Liver (tissue), 9 donors: Measurements from ENCODE around the gene PNMT. TPM values are rescaled to one million over a fixed set of nuclear protein-coding genes. Genes with fewer than 3 reads are reported as not detected.

Experiments used
- DNase-seq: peaks from one replicate; pipeline ENCODE4 v3.0.0-alpha.2; 2017; ENCODE audit warnings: low spot score
- H3K27ac ChIP-seq, 2 donors: one replicate each; pipeline ENCODE4 v1.7.0; 2013; ENCODE audit warnings: inconsistent platforms in 2 of 2, low read length in 2 of 2, control low read depth in 1 of 2, low read depth in 1 of 2, mild to moderate bottlenecking in 1 of 2
- H3K27me3 ChIP-seq, 4 donors: one replicate each; pipeline versions ENCODE4 v1.6.1 to v1.7.0; 2013; ENCODE audit warnings: low read length in 3 of 4, inconsistent platforms in 1 of 4, mild to moderate bottlenecking in 1 of 4, moderate library complexity in 1 of 4; ENCODE audit not compliant: control insufficient read depth in 4 of 4, insufficient read depth in 4 of 4
- H3K36me3 ChIP-seq, 4 donors: one replicate each; pipeline versions ENCODE4 v1.6.1 to v1.7.0; 2013; ENCODE audit warnings: low read length in 3 of 4, mild to moderate bottlenecking in 3 of 4, low read depth in 1 of 4, moderate library complexity in 1 of 4; ENCODE audit not compliant: control insufficient read depth in 4 of 4, insufficient read depth in 3 of 4
- H3K4me1 ChIP-seq, 4 donors: one replicate each; pipeline versions ENCODE4 v1.6.1 to v1.7.0; 2013; ENCODE audit warnings: low read length in 3 of 4, mild to moderate bottlenecking in 3 of 4, moderate library complexity in 1 of 4; ENCODE audit not compliant: control insufficient read depth in 4 of 4, insufficient read depth in 4 of 4
- H3K4me3 ChIP-seq, 3 donors: one replicate each; pipeline versions ENCODE4 v1.6.1 to v1.7.0; 2013; ENCODE audit warnings: low read length in 3 of 3, control low read depth in 1 of 3, low read depth in 1 of 3, mild to moderate bottlenecking in 1 of 3
- H3K9ac ChIP-seq, 2 donors: one replicate each; pipeline ENCODE4 v1.7.0; 2013; ENCODE audit warnings: low read length in 2 of 2, mild to moderate bottlenecking in 2 of 2, moderate library complexity in 2 of 2, control low read depth in 1 of 2, low read depth in 1 of 2
- H3K9me3 ChIP-seq, 4 donors: one replicate each; pipeline versions ENCODE4 v1.6.1 to v1.7.0; 2013; ENCODE audit warnings: low read length in 3 of 4; ENCODE audit not compliant: control insufficient read depth in 4 of 4
- ATF3 ChIP-seq: IDR thresholded peaks from 2 replicates; pipeline ENCODE4 v1.6.1; 2016; ENCODE audit warnings: antibody characterized with exemption
- CTCF ChIP-seq: fragments of 150-350 bp; IDR thresholded peaks from 2 replicates; pipeline ENCODE4 v1.5.1; 2017; ENCODE audit warnings: improper control_type of control experiment, low read depth, low read length; ENCODE audit not compliant: missing input control
- EGR1 ChIP-seq, 2 donors: IDR thresholded peaks; 2 replicates each; pipeline ENCODE4 v1.6.1; 2016 to 2018; ENCODE audit warnings: antibody characterized with exemption in 2 of 2, low read depth in 2 of 2
- FOXA1 ChIP-seq: IDR thresholded peaks from 2 replicates; pipeline ENCODE4 v1.6.1; 2016; ENCODE audit warnings: antibody characterized with exemption
- FOXA2 ChIP-seq: IDR thresholded peaks from 2 replicates; pipeline ENCODE4 v1.6.1; 2016; ENCODE audit warnings: antibody characterized with exemption
- GABPA ChIP-seq, 2 donors: IDR thresholded peaks in 1 of 2; conservative IDR thresholded peaks in 1 of 2; 2 replicates each; pipeline ENCODE4 v1.6.1; 2016; ENCODE audit warnings: antibody characterized with exemption in 2 of 2, mild to moderate bottlenecking in 1 of 2, moderate library complexity in 1 of 2
- HNF4A ChIP-seq, 2 donors: conservative IDR thresholded peaks; 2 replicates each; pipeline ENCODE4 v1.6.1; 2016; ENCODE audit warnings: antibody characterized with exemption in 2 of 2, mild to moderate bottlenecking in 2 of 2
- HNF4G ChIP-seq: IDR thresholded peaks from 2 replicates; pipeline ENCODE4 v1.6.1; 2016; ENCODE audit warnings: antibody characterized with exemption
- JUND ChIP-seq, 2 donors: IDR thresholded peaks; 2 replicates each; pipeline ENCODE4 v1.6.1; 2016; ENCODE audit warnings: antibody characterized with exemption in 2 of 2
- MAX ChIP-seq: IDR thresholded peaks from 2 replicates; pipeline ENCODE4 v1.6.1; 2016; ENCODE audit warnings: antibody characterized with exemption
- NR2F2 ChIP-seq: IDR thresholded peaks from 2 replicates; pipeline ENCODE4 v1.6.1; 2016; ENCODE audit warnings: antibody characterized with exemption
- RAD21 ChIP-seq, 2 donors: IDR thresholded peaks; 2 replicates each; pipeline ENCODE4 v1.6.1; 2016; ENCODE audit warnings: antibody characterized with exemption in 2 of 2, mild to moderate bottlenecking in 2 of 2
- REST ChIP-seq: IDR thresholded peaks from 2 replicates; pipeline ENCODE4 v1.6.1; 2016; ENCODE audit warnings: antibody characterized with exemption, mild to moderate bottlenecking
- RXRA ChIP-seq, 2 donors: IDR thresholded peaks; 2 replicates each; pipeline ENCODE4 v1.6.1; 2017 to 2018; ENCODE audit warnings: antibody characterized with exemption in 2 of 2, mild to moderate bottlenecking in 1 of 2
- SP1 ChIP-seq: IDR thresholded peaks from 2 replicates; pipeline ENCODE4 v1.6.1; 2018; ENCODE audit warnings: antibody characterized with exemption, mild to moderate bottlenecking
- TAF1 ChIP-seq: conservative IDR thresholded peaks from 2 replicates; pipeline ENCODE4 v1.6.1; 2016; ENCODE audit warnings: antibody characterized with exemption, mild to moderate bottlenecking
- YY1 ChIP-seq: IDR thresholded peaks from 2 replicates; pipeline ENCODE4 v1.6.1; 2016; ENCODE audit warnings: antibody characterized with exemption, mild to moderate bottlenecking
- ZBTB33 ChIP-seq: IDR thresholded peaks from 2 replicates; pipeline ENCODE4 v1.6.1; 2016; ENCODE audit warnings: antibody characterized with exemption
- WGBS: extraction: QIAGEN DNeasy Blood & Tissue Kit; methylation state at CpG from one replicate; pipeline ENCODE4 v1.1.7; 2013; 5-methylcytosine and 5-hydroxymethylcytosine counted together
- polyA plus RNA-seq, 2 donors: library from polyadenylated mRNA; stranded (reverse) in 1 of 2; unstranded in 1 of 2; fragments of 200-250 nt in 1 of 2; fragments of >200 nt in 1 of 2; fragmentation: Nextera tagmentation in 1 of 2; extraction: Ambion mirVana in 1 of 2; gene quantifications; one replicate each; pipeline versions ENCODE4 v1.2.1 to v1.2.3, GENCODE V29; 2013 to 2015
- total RNA-seq, 2 donors: library from RNA; depleted of rRNA; stranded (reverse); fragments of >200 nt; gene quantifications; one replicate each; pipeline ENCODE4 v1.2.3, GENCODE V29; 2014
- donor health status: healthy.
- donor health status: healthy.
- donor health status: healthy.
- donor health status: healthy.
- donor health status: healthy.

PNMT gene
- total and polyA plus RNA-seq, 4 donors = 0.20 to 8.6 (median 0.26) TPM; not detected in 1

- WGBS = 68% methylated on average over 15 of the region's 15 CpGs
- no peak for DNase-seq
- H3K4me1 ChIP-seq = peaks cover 11 to 44% (median 34%) of the 10 kb centered on the region in 4 donors
- H3K9me3 ChIP-seq = no peaks in the 10 kb centered on the region
- no peak overlapping the region for H3K4me3 ChIP-seq
- peak overlapping the region; percentile 5 to 25 for H3K27ac ChIP-seq
- no peak overlapping the region for H3K9ac ChIP-seq
- no peaks in the 10 kb centered on the region for H3K27me3 ChIP-seq
- TF ChIP-seq HNF4A (conservative IDR thresholded peaks at IDR 0.05) (no peak), TAF1 (no peak), NR2F2 (peak; percentile 80), CTCF (no peak)
- peaks cover 0 to 16% (median 4%) of the 10 kb centered on the region in 4 donors for H3K36me3 ChIP-seq
Observed at GRCh38 chr17:39659279-39660010, 8.8 kb upstream of the PNMT start.

- Histone ChIP-seq H3K4me1 (peaks cover 11 to 49% (median 39%) of the 10 kb centered on the region in 4 donors), H3K9ac (no peak overlapping the region), H3K9me3 (no peaks in the 10 kb centered on the region), H3K27ac (peak overlapping the region in 1 of 2 donors; percentile 25), H3K4me3 (no peak overlapping the region), H3K27me3 (no peaks in the 10 kb centered on the region), H3K36me3 (peaks cover 0 to 16% (median 4%) of the 10 kb centered on the region in 4 donors)
- WGBS = 87% methylated on average over 5 of the region's 5 CpGs
- TF ChIP-seq TAF1 = no peak
- TF ChIP-seq FOXA2 = no peak
- TF ChIP-seq EGR1 (IDR thresholded peaks at IDR 0.05; ENCODE audit: low read depth in 2 of 2) = no peak
- no peak for TF ChIP-seq REST
- TF ChIP-seq NR2F2 = no peak
- no peak for TF ChIP-seq CTCF
- no peak for TF ChIP-seq ZBTB33
- TF ChIP-seq ATF3 = no peak
- TF ChIP-seq RAD21 (IDR thresholded peaks at IDR 0.05) = no peak
- no peak for TF ChIP-seq GABPA (IDR thresholded peaks at IDR 0.05 in 1 of 2, conservative IDR thresholded peaks at IDR 0.05 in 1 of 2)
- no peak for TF ChIP-seq YY1
- TF ChIP-seq SP1 = no peak
- TF ChIP-seq HNF4G = no peak
- no peak for TF ChIP-seq HNF4A (conservative IDR thresholded peaks at IDR 0.05)
- no peak for TF ChIP-seq MAX
- TF ChIP-seq JUND (IDR thresholded peaks at IDR 0.05) = no peak
- no peak for TF ChIP-seq FOXA1
- TF ChIP-seq RXRA (IDR thresholded peaks at IDR 0.05) = no peak
- no peak for DNase-seq
Observed at GRCh38 chr17:39660011-39660360, 8.3 kb upstream of the PNMT start.
